GM21825 (cell line): Measurements from ENCODE around the gene BNIP5.

Experiments
- ATAC-seq: cut with Tn5 transposase; IDR thresholded peaks from one replicate; pipeline ENCODE4 v1.9.1; 2021; ENCODE audit warnings: mild to moderate bottlenecking, moderate library complexity; ENCODE audit not compliant: unreplicated experiment

BNIP5 gene

GRCh38 chr6:36301085-36301658 lies 35.5 kb downstream of the BNIP5 start:
- ATAC-seq, result no peak

- ATAC-seq, result no peak
These were observed 38.7 kb downstream of the BNIP5 start for GRCh38 chr6:36298027-36298426.

GRCh38 chr6:36297511-36297910 lies 39.2 kb downstream of the BNIP5 start:
- no peak for ATAC-seq

- ATAC-seq, result no peak
These were observed 39.6 kb downstream of the BNIP5 start for GRCh38 chr6:36297051-36297450.

- no peak for ATAC-seq
These were observed 40.4 kb downstream of the BNIP5 start for GRCh38 chr6:36296240-36296639.

- no peak for ATAC-seq
These were observed 44.5 kb downstream of the BNIP5 start for GRCh38 chr6:36292170-36292569.

GRCh38 chr6:36290668-36291620 lies 45.7 kb downstream of the BNIP5 start:
- ATAC-seq, result no peak

- ATAC-seq, result no peak
These were observed 47.3 kb downstream of the BNIP5 start for GRCh38 chr6:36289281-36289878.

GRCh38 chr6:36286858-36287257 lies 49.8 kb downstream of the BNIP5 start:
- ATAC-seq, result no peak

GRCh38 chr6:36285797-36286196 lies 50.9 kb downstream of the BNIP5 start:
- ATAC-seq, result no peak

- no peak for ATAC-seq
These were observed 51.5 kb downstream of the BNIP5 start for GRCh38 chr6:36285187-36285671.

GRCh38 chr6:36284359-36284758 lies 52.3 kb downstream of the BNIP5 start:
- ATAC-seq, result no peak

GRCh38 chr6:36283608-36284007 lies 53.1 kb downstream of the BNIP5 start:
- ATAC-seq, result no peak

- ATAC-seq, result no peak
These were observed 55.7 kb downstream of the BNIP5 start for GRCh38 chr6:36280983-36281382.

- no peak for ATAC-seq
These were observed 56.2 kb downstream of the BNIP5 start for GRCh38 chr6:36280467-36280866.

- ATAC-seq, result no peak
These were observed 58.7 kb downstream of the BNIP5 start for GRCh38 chr6:36277946-36278470.

GRCh38 chr6:36276581-36277536 lies 59.8 kb downstream of the BNIP5 start:
- ATAC-seq, result no peak

- no peak for ATAC-seq
These were observed 62.7 kb downstream of the BNIP5 start for GRCh38 chr6:36273802-36274514.

- no peak for ATAC-seq
These were observed 63.6 kb downstream of the BNIP5 start for GRCh38 chr6:36273067-36273466.

GRCh38 chr6:36272234-36272633 lies 64.5 kb downstream of the BNIP5 start:
- ATAC-seq, result no peak
